Measurements from ENCODE around the gene MRFAP1.
"Not testable (repeated sequence)": the region's sequence is repeated elsewhere in the genome, so short reads cannot be mapped to it uniquely, and the experiment has no call there.

MRFAP1 gene

DNA sequence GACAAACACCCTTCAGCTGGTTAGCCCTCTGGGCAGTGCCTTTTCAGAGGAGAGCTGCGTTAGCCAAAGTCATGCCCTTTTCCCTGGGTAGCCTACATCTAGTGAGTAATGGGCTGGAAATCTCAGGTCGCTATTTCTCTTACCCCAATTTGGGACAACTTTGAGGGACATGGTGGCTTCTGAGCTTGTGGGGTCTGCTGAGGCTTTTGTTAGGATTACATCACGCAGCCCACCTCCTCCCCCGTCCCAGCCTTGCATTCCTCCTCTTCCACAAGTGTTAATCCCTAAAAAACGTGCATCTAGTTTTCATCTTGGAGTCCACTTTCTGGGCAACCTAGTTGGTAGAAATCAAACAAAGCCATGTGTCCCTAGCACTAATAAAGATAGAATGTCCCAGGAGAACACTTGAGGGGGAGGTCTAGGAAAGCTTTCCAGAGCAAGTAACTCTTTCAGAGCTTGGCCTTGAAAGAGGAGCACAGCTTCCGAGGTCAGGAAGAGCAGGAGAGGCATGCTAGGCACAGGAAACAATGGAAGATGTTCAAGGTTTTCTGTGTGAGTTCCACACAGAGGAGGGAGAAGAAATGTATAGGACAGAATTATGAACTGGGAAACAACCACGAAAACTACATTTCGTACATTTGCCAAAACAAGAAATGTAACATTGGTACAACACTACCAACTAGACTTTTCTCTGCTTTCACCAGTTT, 2.8 kb downstream of the MRFAP1 start:
- Histone ChIP-seq H3K4me1 (ENCODE audit: insufficient read depth, low read length) (peaks cover 23% of the 10 kb centered on the region), H3K27ac (ENCODE audit: low read depth, low read length) (peak overlapping the region; percentile 3), H3K9me3 (ENCODE audit: low read length) (no peaks in the 10 kb centered on the region), H3K9ac (ENCODE audit: low read length) (peak overlapping the region; percentile 1), H3K4me3 (ENCODE audit: low read depth in 1 of 2, low read length in 2 of 2) (no peak overlapping the region), H3K36me3 (ENCODE audit: insufficient read depth, low read length) (peaks cover 25% of the 10 kb centered on the region), H3K27me3 (ENCODE audit: control insufficient read depth in 1 of 2, insufficient read depth in 2 of 2, low read length in 2 of 2) (no peaks in the 10 kb centered on the region)

GRCh38 chr4:6644792-6645530, 4.5 kb downstream of the MRFAP1 start:
- Histone ChIP-seq H3K4me1 (ENCODE audit: insufficient read depth, low read length) (peaks cover 23% of the 10 kb centered on the region), H3K4me3 (ENCODE audit: low read depth in 1 of 2, low read length in 2 of 2) (no peak overlapping the region), H3K9ac (ENCODE audit: low read length) (no peak overlapping the region), H3K27ac (ENCODE audit: low read depth, low read length) (no peak overlapping the region), H3K9me3 (ENCODE audit: low read length) (no peaks in the 10 kb centered on the region), H3K36me3 (ENCODE audit: insufficient read depth, low read length) (peaks cover 25% of the 10 kb centered on the region), H3K27me3 (ENCODE audit: control insufficient read depth in 1 of 2, insufficient read depth in 2 of 2, low read length in 2 of 2) (no peaks in the 10 kb centered on the region)

DNA sequence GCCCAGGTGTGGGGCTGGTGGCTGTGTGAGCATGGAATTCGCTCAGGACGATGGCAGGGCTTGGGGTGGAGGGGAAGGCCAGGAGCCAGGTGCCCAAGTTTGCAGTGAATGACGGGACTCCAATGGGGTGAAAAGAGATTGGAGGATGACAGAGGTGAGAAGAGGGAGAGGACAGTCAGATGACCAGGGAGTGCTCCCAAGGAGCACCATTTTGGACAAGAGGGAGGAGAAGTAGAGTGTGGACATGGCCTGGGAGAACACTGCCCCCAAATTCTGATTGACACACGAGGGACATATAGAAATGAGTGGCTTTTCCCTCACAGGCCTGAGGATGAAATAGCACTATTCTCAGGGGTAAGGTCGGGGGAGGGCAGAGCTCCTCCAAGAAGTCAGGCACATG, 6.7 kb downstream of the MRFAP1 start:
- no peak overlapping the region for H3K4me3 ChIP-seq (ENCODE audit: low read depth in 1 of 2, low read length in 2 of 2)
- no peak overlapping the region for H3K9ac ChIP-seq (ENCODE audit: low read length)
- H3K4me1 ChIP-seq (ENCODE audit: insufficient read depth, low read length): peaks cover 17% of the 10 kb centered on the region
- H3K27ac ChIP-seq (ENCODE audit: low read depth, low read length): no peak overlapping the region
- no peaks in the 10 kb centered on the region for H3K27me3 ChIP-seq (ENCODE audit: control insufficient read depth in 1 of 2, insufficient read depth in 2 of 2, low read length in 2 of 2)
- no peaks in the 10 kb centered on the region for H3K9me3 ChIP-seq (ENCODE audit: low read length)
- peaks cover 18% of the 10 kb centered on the region for H3K36me3 ChIP-seq (ENCODE audit: insufficient read depth, low read length)

GRCh38 chr4:6647582-6648230, 7.2 kb downstream of the MRFAP1 start:
- no peak overlapping the region for H3K4me3 ChIP-seq (ENCODE audit: low read depth in 1 of 2, low read length in 2 of 2)
- H3K9ac ChIP-seq (ENCODE audit: low read length): no peak overlapping the region
- H3K4me1 ChIP-seq (ENCODE audit: insufficient read depth, low read length): peaks cover 11% of the 10 kb centered on the region
- no peaks in the 10 kb centered on the region for H3K9me3 ChIP-seq (ENCODE audit: low read length)
- H3K36me3 ChIP-seq (ENCODE audit: insufficient read depth, low read length): peaks cover 13% of the 10 kb centered on the region
- H3K27me3 ChIP-seq (ENCODE audit: control insufficient read depth in 1 of 2, insufficient read depth in 2 of 2, low read length in 2 of 2): no peaks in the 10 kb centered on the region
- H3K27ac ChIP-seq (ENCODE audit: low read depth, low read length): no peak overlapping the region

- Histone ChIP-seq H3K36me3 (ENCODE audit: insufficient read depth, low read length) (no peaks in the 10 kb centered on the region), H3K9me3 (ENCODE audit: low read length) (no peaks in the 10 kb centered on the region), H3K27ac (ENCODE audit: low read depth, low read length) (no peak overlapping the region), H3K27me3 (ENCODE audit: control insufficient read depth in 1 of 2, insufficient read depth in 2 of 2, low read length in 2 of 2) (no peaks in the 10 kb centered on the region), H3K9ac (ENCODE audit: low read length) (no peak overlapping the region), H3K4me1 (ENCODE audit: insufficient read depth, low read length) (no peaks in the 10 kb centered on the region), H3K4me3 (ENCODE audit: low read depth in 1 of 2, low read length in 2 of 2) (no peak overlapping the region)
These were observed 8.7 kb downstream of the MRFAP1 start for GRCh38 chr4:6649216-6649615.

GRCh38 chr4:6654211-6654610, 13.7 kb downstream of the MRFAP1 start:
- not testable (repeated sequence) for H3K36me3 ChIP-seq (ENCODE audit: insufficient read depth, low read length); H3K27ac ChIP-seq (ENCODE audit: low read depth, low read length); H3K9me3 ChIP-seq (ENCODE audit: low read length); H3K4me3 ChIP-seq (ENCODE audit: low read depth in 1 of 2, low read length in 2 of 2); H3K4me1 ChIP-seq (ENCODE audit: insufficient read depth, low read length); H3K27me3 ChIP-seq (ENCODE audit: control insufficient read depth in 1 of 2, insufficient read depth in 2 of 2, low read length in 2 of 2); H3K9ac ChIP-seq (ENCODE audit: low read length)

GRCh38 chr4:6655291-6655690, 14.8 kb downstream of the MRFAP1 start:
- not testable (repeated sequence) for H3K27ac ChIP-seq (ENCODE audit: low read depth, low read length); H3K4me3 ChIP-seq (ENCODE audit: low read depth in 1 of 2, low read length in 2 of 2); H3K9ac ChIP-seq (ENCODE audit: low read length); H3K9me3 ChIP-seq (ENCODE audit: low read length); H3K36me3 ChIP-seq (ENCODE audit: insufficient read depth, low read length); H3K4me1 ChIP-seq (ENCODE audit: insufficient read depth, low read length); H3K27me3 ChIP-seq (ENCODE audit: control insufficient read depth in 1 of 2, insufficient read depth in 2 of 2, low read length in 2 of 2)

DNA sequence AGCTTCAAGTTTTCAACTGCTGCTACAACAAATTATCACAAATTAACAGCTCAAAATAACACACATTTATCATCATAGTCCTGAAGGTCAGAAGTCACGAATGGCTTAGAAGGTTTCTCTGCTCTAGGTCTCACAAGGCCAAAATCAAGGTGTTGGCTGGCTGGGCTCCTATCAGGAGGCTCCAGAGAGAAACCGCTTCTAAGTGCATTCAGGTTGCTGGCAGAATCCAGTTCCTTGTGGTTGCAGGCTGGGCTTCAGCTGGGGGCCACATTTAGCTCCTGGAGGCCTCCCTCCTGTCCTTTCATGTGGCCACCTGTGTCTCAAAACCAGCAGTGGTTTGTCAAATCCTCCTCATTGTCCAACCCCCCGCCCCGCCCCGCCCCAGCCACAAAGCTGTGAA, 15.4 kb downstream of the MRFAP1 start:
- Histone ChIP-seq H3K9ac (ENCODE audit: low read length) (no peak overlapping the region), H3K27ac (ENCODE audit: low read depth, low read length) (no peak overlapping the region), H3K27me3 (ENCODE audit: control insufficient read depth in 1 of 2, insufficient read depth in 2 of 2, low read length in 2 of 2) (no peaks in the 10 kb centered on the region), H3K4me3 (ENCODE audit: low read depth in 1 of 2, low read length in 2 of 2) (no peak overlapping the region), H3K9me3 (ENCODE audit: low read length) (no peaks in the 10 kb centered on the region), H3K36me3 (ENCODE audit: insufficient read depth, low read length) (no peaks in the 10 kb centered on the region), H3K4me1 (ENCODE audit: insufficient read depth, low read length) (no peaks in the 10 kb centered on the region)

DNA sequence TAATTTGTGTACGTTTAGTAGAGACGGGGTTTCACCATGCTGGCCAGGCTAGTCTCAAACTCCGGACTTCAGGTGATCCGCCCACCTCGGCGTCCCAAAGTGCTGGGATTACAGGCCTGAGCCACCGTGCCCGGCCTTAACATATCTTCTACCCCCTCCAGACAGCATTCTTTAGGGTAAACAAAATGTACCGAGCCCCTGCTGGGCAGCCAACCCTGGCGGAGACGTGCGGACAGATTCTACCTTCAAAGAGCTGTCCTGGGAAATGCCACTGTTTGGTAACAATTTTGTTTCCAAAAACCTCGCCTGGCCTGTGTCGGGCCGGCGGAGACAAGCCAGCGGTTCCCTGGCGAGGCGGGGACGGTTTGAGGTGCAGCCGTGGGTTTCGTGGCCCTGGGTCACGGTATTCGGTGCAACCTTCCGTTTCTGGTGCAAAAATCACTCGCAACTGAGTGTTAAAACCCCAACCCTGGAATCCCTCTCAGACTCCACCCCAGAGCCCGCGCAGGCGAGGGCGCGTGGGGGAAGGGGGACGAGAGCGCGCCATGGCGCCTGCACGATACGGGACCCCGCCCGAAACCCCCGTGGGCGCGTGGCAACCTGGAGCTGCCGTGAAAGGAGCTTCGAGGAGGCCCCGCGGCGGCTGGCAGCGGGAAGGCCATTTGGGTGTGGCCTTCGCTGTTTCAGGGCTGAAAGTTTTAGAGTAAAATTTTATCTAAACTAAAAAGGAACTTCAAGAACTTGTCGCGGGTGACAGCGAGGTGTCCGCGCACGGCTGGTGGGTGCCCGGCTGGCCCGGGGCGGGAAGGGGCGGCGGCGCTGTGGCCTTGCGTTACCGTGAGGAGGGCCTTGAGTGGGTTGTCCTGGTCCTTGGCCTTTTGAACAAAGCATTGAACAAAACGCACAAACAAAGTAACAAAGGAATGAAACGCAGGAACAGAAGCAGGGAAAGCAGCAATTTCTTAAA, 17.0 kb downstream of the MRFAP1 start:
- Histone ChIP-seq H3K27me3 (ENCODE audit: control insufficient read depth in 1 of 2, insufficient read depth in 2 of 2, low read length in 2 of 2) (no peaks in the 10 kb centered on the region), H3K9me3 (ENCODE audit: low read length) (no peaks in the 10 kb centered on the region), H3K9ac (ENCODE audit: low read length) (no peak overlapping the region), H3K27ac (ENCODE audit: low read depth, low read length) (no peak overlapping the region), H3K4me3 (ENCODE audit: low read depth in 1 of 2, low read length in 2 of 2) (no peak overlapping the region), H3K4me1 (ENCODE audit: insufficient read depth, low read length) (no peaks in the 10 kb centered on the region), H3K36me3 (ENCODE audit: insufficient read depth, low read length) (no peaks in the 10 kb centered on the region)

- Histone ChIP-seq H3K4me3 (ENCODE audit: low read depth in 1 of 2, low read length in 2 of 2) (peak overlapping the region in 1 of 2 donors; percentile 50), H3K4me1 (ENCODE audit: insufficient read depth, low read length) (no peaks in the 10 kb centered on the region), H3K9ac (ENCODE audit: low read length) (no peak overlapping the region), H3K27me3 (ENCODE audit: control insufficient read depth in 1 of 2, insufficient read depth in 2 of 2, low read length in 2 of 2) (no peaks in the 10 kb centered on the region), H3K36me3 (ENCODE audit: insufficient read depth, low read length) (no peaks in the 10 kb centered on the region), H3K27ac (ENCODE audit: low read depth, low read length) (no peak overlapping the region), H3K9me3 (ENCODE audit: low read length) (no peaks in the 10 kb centered on the region)
These were observed 17.7 kb downstream of the MRFAP1 start for GRCh38 chr4:6658209-6658595.

GRCh38 chr4:6658597-6659075, 18.2 kb downstream of the MRFAP1 start:
- no peaks in the 10 kb centered on the region for H3K36me3 ChIP-seq (ENCODE audit: insufficient read depth, low read length)
- H3K9ac ChIP-seq (ENCODE audit: low read length): no peak overlapping the region
- H3K27ac ChIP-seq (ENCODE audit: low read depth, low read length): peak overlapping the region; percentile 63
- no peaks in the 10 kb centered on the region for H3K4me1 ChIP-seq (ENCODE audit: insufficient read depth, low read length)
- H3K27me3 ChIP-seq (ENCODE audit: control insufficient read depth in 1 of 2, insufficient read depth in 2 of 2, low read length in 2 of 2): no peaks in the 10 kb centered on the region
- H3K4me3 ChIP-seq (ENCODE audit: low read depth in 1 of 2, low read length in 2 of 2): peak overlapping the region in 1 of 2 donors; percentile 50
- H3K9me3 ChIP-seq (ENCODE audit: low read length): no peaks in the 10 kb centered on the region

Measured in muscle layer of colon (tissue), 2 donors.